ENCODE measurements around the gene PRMT1.

The PRMT1 gene

GRCh38 chr19:49651820-49652550 lies 25.1 kb upstream of the PRMT1 start:
- no peak for DNase-seq

GRCh38 chr19:49652551-49653465 lies 24.3 kb upstream of the PRMT1 start:
- DNase-seq: no peak

GRCh38 chr19:49653466-49653806 lies 23.6 kb upstream of the PRMT1 start:
- DNase-seq: no peak

- no peak for DNase-seq
These were observed 22.5 kb upstream of the PRMT1 start for GRCh38 chr19:49654581-49654980.

GRCh38 chr19:49655570-49656455 lies 21.3 kb upstream of the PRMT1 start:
- DNase-seq: no peak

GRCh38 chr19:49656456-49657109 lies 20.5 kb upstream of the PRMT1 start:
- DNase-seq: no peak

GRCh38 chr19:49657493-49658138 lies 19.5 kb upstream of the PRMT1 start:
- DNase-seq: no peak

- no peak for DNase-seq
These were observed 18.9 kb upstream of the PRMT1 start for GRCh38 chr19:49658139-49658517.

GRCh38 chr19:49658566-49659442 lies 18.3 kb upstream of the PRMT1 start:
- DNase-seq: no peak

GRCh38 chr19:49660338-49660961 lies 16.6 kb upstream of the PRMT1 start:
- DNase-seq: no peak

- DNase-seq: no peak
These were observed 15.1 kb upstream of the PRMT1 start for GRCh38 chr19:49662011-49662410.

GRCh38 chr19:49663224-49663623 lies 13.8 kb upstream of the PRMT1 start:
- no peak for DNase-seq

- peak; percentile 86 for DNase-seq
These were observed 12.7 kb upstream of the PRMT1 start for GRCh38 chr19:49664171-49665035.

GRCh38 chr19:49665036-49665350 lies 12.1 kb upstream of the PRMT1 start:
- no peak for DNase-seq

GRCh38 chr19:49665351-49666119 lies 11.5 kb upstream of the PRMT1 start, which contains the start of the genes BCL2L12 and IRF3:
Gene BCL2L12, plus strand, starts transcription at chr19:49665933. Its CDS starts 760 bp downstream, at chr19:49666693.
Gene IRF3, minus strand, starts transcription at chr19:49665857. Its CDS starts 1,019 bp downstream, at chr19:49664838.
- peak; percentile 98 for DNase-seq

- DNase-seq: no peak
These were observed 11.0 kb upstream of the PRMT1 start for GRCh38 chr19:49666120-49666444.

- no peak for DNase-seq
These were observed 9.6 kb upstream of the PRMT1 start for GRCh38 chr19:49667473-49667872.

GRCh38 chr19:49669516-49669915 lies 7.6 kb upstream of the PRMT1 start:
- DNase-seq: no peak

Data from stimulated activated CD4-positive, alpha-beta T cell treated with anti-CD3 and anti-CD28 coated beads, Interleukin-1b, Interleukin-23, amount 100 ng/mL, for 48 hours (primary cell).